Liver (tissue), 3 donors: ENCODE results near the gene CD9.

Experiments used
- CTCF ChIP-seq: fragments of 150-350 bp; IDR thresholded peaks from 2 replicates; pipeline ENCODE4 v1.5.1; 2017; ENCODE audit warnings: improper control_type of control experiment, low read depth, low read length; ENCODE audit not compliant: missing input control
- RXRA ChIP-seq, 2 donors: IDR thresholded peaks; 2 replicates each; pipeline ENCODE4 v1.6.1; 2017 to 2018; ENCODE audit warnings: antibody characterized with exemption in 2 of 2, mild to moderate bottlenecking in 1 of 2
- YY1 ChIP-seq: IDR thresholded peaks from 2 replicates; pipeline ENCODE4 v1.6.1; 2016; ENCODE audit warnings: antibody characterized with exemption, mild to moderate bottlenecking
- donor health status: healthy.
- donor health status: healthy.

GRCh38 chr12:6167327-6168280, 32.6 kb upstream of the CD9 start:
- TF ChIP-seq YY1, result no peak
- TF ChIP-seq RXRA (IDR thresholded peaks at IDR 0.05), result no peak
- no peak for TF ChIP-seq CTCF
